Measurements from ENCODE around the gene GRIN1.

GRIN1 gene

DNA sequence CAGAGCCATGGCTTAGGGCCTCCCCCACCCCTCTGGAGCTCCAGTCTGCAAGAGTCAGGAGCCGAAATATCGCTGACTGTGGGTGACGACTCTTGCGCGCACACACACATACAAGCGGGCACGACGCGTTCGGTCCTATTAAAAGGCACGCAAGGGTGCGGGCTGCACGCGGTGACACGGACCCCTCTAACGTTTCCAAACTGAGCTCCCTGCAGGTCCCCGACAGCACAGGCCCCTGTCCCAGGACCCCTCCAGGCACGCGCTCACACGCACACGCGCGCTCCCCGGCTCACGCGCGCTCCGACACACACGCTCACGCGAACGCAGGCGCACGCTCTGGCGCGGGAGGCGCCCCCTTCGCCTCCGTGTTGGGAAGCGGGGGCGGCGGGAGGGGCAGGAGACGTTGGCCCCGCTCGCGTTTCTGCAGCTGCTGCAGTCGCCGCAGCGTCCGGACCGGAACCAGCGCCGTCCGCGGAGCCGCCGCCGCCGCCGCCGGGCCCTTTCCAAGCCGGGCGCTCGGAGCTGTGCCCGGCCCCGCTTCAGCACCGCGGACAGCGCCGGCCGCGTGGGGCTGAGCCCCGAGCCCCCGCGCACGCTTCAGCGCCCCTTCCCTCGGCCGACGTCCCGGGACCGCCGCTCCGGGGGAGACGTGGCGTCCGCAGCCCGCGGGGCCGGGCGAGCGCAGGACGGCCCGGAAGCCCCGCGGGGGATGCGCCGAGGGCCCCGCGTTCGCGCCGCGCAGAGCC is at the start of gene GRIN1:
TSS of gene GRIN1 (plus strand) at position 433 of the 746 bp plus-strand sequence. CDS start 333 bp downstream, outside the sequence.
- TF ChIP-seq, protein P1, sequence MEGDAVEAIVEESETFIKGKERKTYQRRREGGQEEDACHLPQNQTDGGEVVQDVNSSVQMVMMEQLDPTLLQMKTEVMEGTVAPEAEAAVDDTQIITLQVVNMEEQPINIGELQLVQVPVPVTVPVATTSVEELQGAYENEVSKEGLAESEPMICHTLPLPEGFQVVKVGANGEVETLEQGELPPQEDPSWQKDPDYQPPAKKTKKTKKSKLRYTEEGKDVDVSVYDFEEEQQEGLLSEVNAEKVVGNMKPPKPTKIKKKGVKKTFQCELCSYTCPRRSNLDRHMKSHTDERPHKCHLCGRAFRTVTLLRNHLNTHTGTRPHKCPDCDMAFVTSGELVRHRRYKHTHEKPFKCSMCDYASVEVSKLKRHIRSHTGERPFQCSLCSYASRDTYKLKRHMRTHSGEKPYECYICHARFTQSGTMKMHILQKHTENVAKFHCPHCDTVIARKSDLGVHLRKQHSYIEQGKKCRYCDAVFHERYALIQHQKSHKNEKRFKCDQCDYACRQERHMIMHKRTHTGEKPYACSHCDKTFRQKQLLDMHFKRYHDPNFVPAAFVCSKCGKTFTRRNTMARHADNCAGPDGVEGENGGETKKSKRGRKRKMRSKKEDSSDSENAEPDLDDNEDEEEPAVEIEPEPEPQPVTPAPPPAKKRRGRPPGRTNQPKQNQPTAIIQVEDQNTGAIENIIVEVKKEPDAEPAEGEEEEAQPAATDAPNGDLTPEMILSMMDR (IDR thresholded peaks at IDR 0.05; ENCODE audit: control insufficient read depth, extremely low read depth, insufficient read depth), result no peak
- H3K4me3 ChIP-seq (ENCODE audit: low read depth, low read length), result no peak within 1 kb of the TSS
- no peak for DNase-seq (ENCODE audit: low read depth)

DNA sequence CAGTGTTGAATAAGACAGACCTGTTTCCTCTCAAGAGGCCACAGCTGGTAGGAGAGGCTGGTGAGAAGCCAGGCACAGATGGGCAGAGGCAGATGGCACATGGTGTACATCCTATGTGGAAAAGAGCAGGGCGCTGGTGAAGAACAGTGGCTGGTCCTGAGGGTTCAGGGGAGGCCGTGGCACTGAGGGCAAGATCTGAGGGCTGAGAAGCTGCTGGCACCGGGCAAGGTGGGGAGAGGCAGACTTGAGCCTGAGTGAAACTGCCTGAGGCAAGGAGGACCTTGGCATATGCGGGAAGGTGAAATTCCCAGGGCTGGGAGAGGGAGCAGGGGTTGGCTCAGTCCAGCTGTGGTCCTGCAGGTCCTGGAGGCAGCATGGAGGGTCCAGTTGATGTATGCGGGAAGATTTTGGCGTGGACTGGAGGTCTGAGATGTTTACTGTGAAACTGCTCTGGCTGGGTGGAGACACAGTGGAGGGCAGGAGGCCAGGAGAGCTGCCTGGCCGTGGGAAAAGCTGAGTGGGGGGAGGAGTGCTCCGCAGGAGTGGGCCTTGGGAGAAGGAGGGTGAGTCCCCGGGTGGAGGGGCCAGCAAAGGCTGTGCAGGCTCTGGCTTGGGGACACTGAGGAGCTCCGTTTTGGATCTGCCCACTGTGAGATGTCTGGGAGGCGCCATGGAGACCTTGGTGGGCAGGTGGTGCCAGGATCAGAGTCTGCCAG is 49.6 kb upstream of the GRIN1 start:
- no peak for DNase-seq (ENCODE audit: low read depth)
- no peak overlapping the region for H3K4me3 ChIP-seq (ENCODE audit: low read depth, low read length)
- TF ChIP-seq, protein P1 (IDR thresholded peaks at IDR 0.05; ENCODE audit: control insufficient read depth, extremely low read depth, insufficient read depth), result no peak

DNA sequence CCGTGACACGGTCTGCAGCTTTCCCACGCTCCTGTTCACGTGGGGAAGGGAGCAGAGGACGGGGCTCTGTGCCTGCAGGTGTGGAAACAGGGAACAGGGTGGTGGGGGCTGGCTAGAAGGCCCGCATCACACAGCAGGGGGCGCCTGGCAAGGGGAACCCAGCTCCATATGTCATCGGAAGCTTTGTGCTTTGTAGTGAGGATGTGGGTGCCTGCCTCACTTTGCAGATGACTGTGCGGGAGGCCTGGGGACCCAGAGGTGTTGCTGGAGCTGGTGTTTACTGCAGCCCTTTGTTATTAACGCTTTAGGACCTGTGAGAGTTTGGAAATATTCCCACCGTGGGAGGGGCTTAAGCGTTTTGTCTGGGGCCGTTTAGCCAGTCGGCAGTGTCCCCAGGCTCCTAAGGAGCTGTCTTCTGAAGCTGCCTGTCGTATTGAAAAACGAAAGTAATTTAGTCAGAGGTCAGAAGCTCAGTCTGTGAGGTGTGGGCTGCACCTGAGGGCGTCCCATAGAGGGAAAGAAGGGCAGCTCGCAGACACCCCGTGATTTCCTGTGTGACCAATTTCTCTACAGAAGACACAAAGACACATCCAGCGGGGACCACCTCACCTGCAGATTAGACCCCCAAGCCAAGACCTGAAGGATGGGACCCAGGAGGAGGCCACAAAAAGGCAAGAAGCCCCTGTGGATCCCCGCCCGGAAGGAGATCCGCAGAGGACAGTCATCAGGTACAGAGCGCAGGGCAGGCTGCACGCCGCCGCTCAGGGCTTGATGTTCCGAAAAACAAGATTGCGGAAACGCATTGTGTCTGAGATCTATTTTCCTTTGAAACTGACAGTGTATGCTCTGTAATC is 43.1 kb upstream of the GRIN1 start:
- H3K4me3 ChIP-seq (ENCODE audit: low read depth, low read length), result no peak overlapping the region
- TF ChIP-seq, protein P1 (IDR thresholded peaks at IDR 0.05; ENCODE audit: control insufficient read depth, extremely low read depth, insufficient read depth), result no peak

DNA sequence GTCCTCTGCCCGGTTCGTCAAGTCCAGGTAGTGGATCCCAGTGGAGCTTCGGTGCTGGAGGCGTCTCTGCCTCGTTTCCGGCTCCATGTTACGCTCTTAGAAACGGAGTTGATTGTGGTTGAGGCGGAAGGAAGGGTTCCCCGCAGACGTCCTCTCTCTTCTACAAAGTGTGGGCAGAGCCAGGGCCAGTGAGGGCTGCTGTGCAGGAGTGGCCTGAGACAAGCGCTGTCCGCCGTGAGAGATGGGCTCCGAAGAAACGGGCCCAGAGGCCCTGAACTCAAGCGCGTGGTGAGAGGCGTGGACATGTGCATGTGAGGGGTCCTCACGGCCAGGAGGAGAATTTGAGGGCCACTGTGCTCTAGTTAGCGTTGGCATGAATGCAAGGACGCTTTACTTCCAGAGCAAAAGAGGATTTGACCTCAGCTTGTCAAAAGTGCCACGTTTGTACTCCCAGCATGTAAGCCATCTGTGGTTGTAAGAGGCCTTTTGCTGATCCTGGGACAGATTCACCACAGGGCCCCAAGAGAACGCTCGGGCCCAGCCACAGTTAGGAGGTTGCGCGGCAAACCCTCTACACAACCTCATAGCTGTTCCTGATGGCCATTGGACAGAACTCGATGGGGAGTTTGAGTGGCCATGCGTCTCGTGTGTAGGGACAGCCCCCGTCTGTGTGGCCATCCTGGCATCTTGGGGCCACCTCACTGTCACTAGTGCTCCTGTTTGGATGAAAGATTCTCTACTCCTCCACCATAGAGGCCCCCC is 42.0 kb upstream of the GRIN1 start:
- TF ChIP-seq, protein P1 (IDR thresholded peaks at IDR 0.05; ENCODE audit: control insufficient read depth, extremely low read depth, insufficient read depth), result no peak
- no peak overlapping the region for H3K4me3 ChIP-seq (ENCODE audit: low read depth, low read length)
- no peak for DNase-seq (ENCODE audit: low read depth)

More for the DNA sequence above, 43.1 kb upstream of the GRIN1 start:
- no peak for DNase-seq (ENCODE audit: low read depth)

DNA sequence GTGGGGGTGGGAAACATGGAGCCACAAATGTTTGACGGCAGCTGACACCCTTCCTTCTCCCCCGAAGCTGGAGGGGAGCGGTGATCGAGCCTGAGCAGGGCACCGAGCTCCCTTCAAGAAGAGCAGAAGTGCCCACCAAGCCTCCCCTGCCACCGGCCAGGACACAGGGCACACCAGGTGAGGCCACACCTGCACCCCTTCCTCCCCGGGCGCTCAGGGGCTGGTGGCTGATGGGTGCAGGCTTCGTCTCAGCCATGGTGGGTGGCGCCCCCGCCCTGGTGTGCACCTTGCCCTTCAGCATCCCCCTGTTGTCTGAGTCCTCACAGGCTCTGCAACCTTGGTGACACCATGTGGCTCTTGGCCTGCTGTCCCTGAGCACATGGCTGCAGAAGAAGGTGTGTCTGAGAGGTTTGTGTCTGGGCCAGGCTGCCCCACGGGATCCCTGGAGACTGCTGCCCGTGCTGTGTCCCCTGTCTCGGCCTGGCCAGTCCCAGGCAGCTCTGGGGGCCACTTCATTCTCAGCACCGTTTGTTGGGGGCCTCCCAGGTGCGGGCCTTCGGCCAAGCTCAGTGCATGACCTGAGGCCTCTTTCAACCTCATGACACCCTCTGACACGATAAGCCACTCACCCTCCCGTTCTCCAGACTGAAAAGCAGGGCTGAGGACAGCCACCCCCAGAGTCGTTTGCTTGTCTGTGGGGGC is 41.0 kb upstream of the GRIN1 start:
- TF ChIP-seq, protein P1 (IDR thresholded peaks at IDR 0.05; ENCODE audit: control insufficient read depth, extremely low read depth, insufficient read depth), result no peak
- DNase-seq (ENCODE audit: low read depth), result no peak
- H3K4me3 ChIP-seq (ENCODE audit: low read depth, low read length), result no peak overlapping the region

DNA sequence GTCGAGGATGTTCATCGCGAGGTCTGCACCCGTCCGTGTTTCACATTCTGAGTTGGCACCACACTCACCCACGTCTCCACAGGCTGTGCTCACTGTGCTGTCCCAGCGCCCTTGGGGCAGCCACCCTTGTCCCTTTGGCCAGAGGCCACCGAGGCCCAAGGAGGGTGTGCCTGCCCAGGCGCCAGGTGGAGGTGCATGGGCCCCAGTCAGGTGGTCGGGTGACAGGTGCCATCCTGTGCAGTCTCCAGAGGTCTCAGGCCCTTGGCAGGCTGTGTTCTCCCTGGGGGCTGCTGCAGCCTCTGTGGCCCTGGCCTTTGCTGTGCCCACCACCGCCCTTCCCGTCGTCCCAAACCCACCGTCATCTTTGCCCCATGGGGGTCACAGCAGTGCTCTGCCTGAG is 39.7 kb upstream of the GRIN1 start:
- DNase-seq (ENCODE audit: low read depth), result no peak
- TF ChIP-seq, protein P1 (IDR thresholded peaks at IDR 0.05; ENCODE audit: control insufficient read depth, extremely low read depth, insufficient read depth), result no peak
- H3K4me3 ChIP-seq (ENCODE audit: low read depth, low read length), result no peak overlapping the region
